Measurements from ENCODE around the gene ZNF236.

ZNF236 gene

GRCh38 chr18:76860411-76860810 is 38.1 kb downstream of the ZNF236 start:
- no peak for DNase-seq (ENCODE audit: low read depth)

- no peak for DNase-seq (ENCODE audit: low read depth)
Measured at GRCh38 chr18:76866666-76867065, 44.3 kb downstream of the ZNF236 start.

GRCh38 chr18:76873311-76873710 is 51.0 kb downstream of the ZNF236 start:
- no peak for DNase-seq (ENCODE audit: low read depth)

GRCh38 chr18:76873713-76874112 is 51.4 kb downstream of the ZNF236 start:
- no peak for DNase-seq (ENCODE audit: low read depth)

GRCh38 chr18:76874642-76875389 is 52.5 kb downstream of the ZNF236 start:
- peak; percentile 11 for DNase-seq (ENCODE audit: low read depth)

- no peak for DNase-seq (ENCODE audit: low read depth)
Measured at GRCh38 chr18:76875390-76876325, 53.3 kb downstream of the ZNF236 start.

GRCh38 chr18:76878426-76878825 is 56.1 kb downstream of the ZNF236 start:
- no peak for DNase-seq (ENCODE audit: low read depth)

- DNase-seq (ENCODE audit: low read depth), result no peak
Measured at GRCh38 chr18:76880026-76880425, 57.7 kb downstream of the ZNF236 start.

GRCh38 chr18:76881744-76882143 is 59.4 kb downstream of the ZNF236 start:
- no peak for DNase-seq (ENCODE audit: low read depth)

GRCh38 chr18:76882146-76882545 is 59.8 kb downstream of the ZNF236 start:
- no peak for DNase-seq (ENCODE audit: low read depth)

- no peak for DNase-seq (ENCODE audit: low read depth)
Measured at GRCh38 chr18:76885001-76885400, 62.6 kb downstream of the ZNF236 start.

GRCh38 chr18:76886112-76886511 is 63.8 kb downstream of the ZNF236 start:
- DNase-seq (ENCODE audit: low read depth), result no peak

- DNase-seq (ENCODE audit: low read depth), result no peak
Measured at GRCh38 chr18:76889091-76889699, 66.8 kb downstream of the ZNF236 start.

- no peak for DNase-seq (ENCODE audit: low read depth)
Measured at GRCh38 chr18:76892832-76893231, 70.5 kb downstream of the ZNF236 start.

- DNase-seq (ENCODE audit: low read depth), result no peak
Measured at GRCh38 chr18:76894566-76895346, 72.4 kb downstream of the ZNF236 start.

- DNase-seq (ENCODE audit: low read depth), result no peak
Measured at GRCh38 chr18:76895498-76895897, 73.1 kb downstream of the ZNF236 start.

GRCh38 chr18:76896677-76897076 is 74.3 kb downstream of the ZNF236 start:
- DNase-seq (ENCODE audit: low read depth), result no peak

GRCh38 chr18:76897257-76897656 is 74.9 kb downstream of the ZNF236 start:
- DNase-seq (ENCODE audit: low read depth), result no peak

GRCh38 chr18:76903386-76903785 is 81.0 kb downstream of the ZNF236 start:
- DNase-seq (ENCODE audit: low read depth), result no peak

- DNase-seq (ENCODE audit: low read depth), result no peak
Measured at GRCh38 chr18:76905821-76906220, 83.5 kb downstream of the ZNF236 start.

- no peak for DNase-seq (ENCODE audit: low read depth)
Measured at GRCh38 chr18:76908277-76908676, 85.9 kb downstream of the ZNF236 start.

- no peak for DNase-seq (ENCODE audit: low read depth)
Measured at GRCh38 chr18:76909439-76909838, 87.1 kb downstream of the ZNF236 start.

All from stimulated activated CD8-positive, alpha-beta memory T cell treated with anti-CD3 and anti-CD28 coated beads, Interleukin-4, amount 100 ng/mL, for 24 hours (primary cell).